Peyer's patch (tissue), 4 donors: ENCODE data around the gene OXCT1.

Experiments used
- POLR2A ChIP-seq, 2 donors: fragments of 450-650 bp; IDR thresholded peaks; one replicate each; pipeline ENCODE4 v1.5.1; 2017; ENCODE audit warnings: antibody characterized with exemption in 2 of 2, mild to moderate bottlenecking in 2 of 2, moderate library complexity in 2 of 2
- TF ChIP-seq, protein P1 (sequence below), 6 experiments: fragments of 450-650 bp in 4 of 6; fragments of 200-600 bp in 2 of 6; sonication (generic) in 1 of 6; IDR thresholded peaks; one replicate each; pipeline ENCODE4 v1.5.1; 2017 to 2019; ENCODE audit warnings: antibody characterized with exemption in 6 of 6, mild to moderate bottlenecking in 3 of 6, moderate library complexity in 1 of 6

GRCh38 chr5:41778410-41778809 lies 91.8 kb downstream of the OXCT1 start:
- TF ChIP-seq, protein P1, sequence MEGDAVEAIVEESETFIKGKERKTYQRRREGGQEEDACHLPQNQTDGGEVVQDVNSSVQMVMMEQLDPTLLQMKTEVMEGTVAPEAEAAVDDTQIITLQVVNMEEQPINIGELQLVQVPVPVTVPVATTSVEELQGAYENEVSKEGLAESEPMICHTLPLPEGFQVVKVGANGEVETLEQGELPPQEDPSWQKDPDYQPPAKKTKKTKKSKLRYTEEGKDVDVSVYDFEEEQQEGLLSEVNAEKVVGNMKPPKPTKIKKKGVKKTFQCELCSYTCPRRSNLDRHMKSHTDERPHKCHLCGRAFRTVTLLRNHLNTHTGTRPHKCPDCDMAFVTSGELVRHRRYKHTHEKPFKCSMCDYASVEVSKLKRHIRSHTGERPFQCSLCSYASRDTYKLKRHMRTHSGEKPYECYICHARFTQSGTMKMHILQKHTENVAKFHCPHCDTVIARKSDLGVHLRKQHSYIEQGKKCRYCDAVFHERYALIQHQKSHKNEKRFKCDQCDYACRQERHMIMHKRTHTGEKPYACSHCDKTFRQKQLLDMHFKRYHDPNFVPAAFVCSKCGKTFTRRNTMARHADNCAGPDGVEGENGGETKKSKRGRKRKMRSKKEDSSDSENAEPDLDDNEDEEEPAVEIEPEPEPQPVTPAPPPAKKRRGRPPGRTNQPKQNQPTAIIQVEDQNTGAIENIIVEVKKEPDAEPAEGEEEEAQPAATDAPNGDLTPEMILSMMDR (IDR thresholded peaks at IDR 0.05) = no peak
- no peak for TF ChIP-seq POLR2A (IDR thresholded peaks at IDR 0.05)
